KG1 (cell line): ENCODE data around the gene SULF2.

Experiments
- DNase-seq: peaks from one replicate; lab custom pipeline; 2025; lab: John Stamatoyannopoulos, UW

SULF2 gene

GRCh38 chr20:47708953-47709833 lies 76.1 kb downstream of the SULF2 start:
- no peak for DNase-seq

- no peak for DNase-seq
Measured at GRCh38 chr20:47708140-47708807, 77.0 kb downstream of the SULF2 start.

GRCh38 chr20:47706345-47706744 lies 78.9 kb downstream of the SULF2 start:
- DNase-seq: no peak

- no peak for DNase-seq
Measured at GRCh38 chr20:47705497-47705856, 79.8 kb downstream of the SULF2 start.

GRCh38 chr20:47704746-47705496 lies 80.4 kb downstream of the SULF2 start:
- DNase-seq: no peak

GRCh38 chr20:47703748-47704147 lies 81.5 kb downstream of the SULF2 start:
- no peak for DNase-seq

GRCh38 chr20:47701612-47702011 lies 83.7 kb downstream of the SULF2 start:
- DNase-seq: no peak

- DNase-seq: no peak
Measured at GRCh38 chr20:47700327-47700726, 85.0 kb downstream of the SULF2 start.

GRCh38 chr20:47699818-47700217 lies 85.5 kb downstream of the SULF2 start:
- no peak for DNase-seq

- DNase-seq: no peak
Measured at GRCh38 chr20:47698142-47698541, 87.1 kb downstream of the SULF2 start.

GRCh38 chr20:47696856-47697255 lies 88.4 kb downstream of the SULF2 start:
- DNase-seq: no peak

GRCh38 chr20:47694021-47694818 lies 91.1 kb downstream of the SULF2 start:
- DNase-seq: no peak

GRCh38 chr20:47691625-47692024 lies 93.7 kb downstream of the SULF2 start:
- DNase-seq: no peak

- DNase-seq: no peak
Measured at GRCh38 chr20:47689731-47690130, 95.5 kb downstream of the SULF2 start.

- DNase-seq: no peak
Measured at GRCh38 chr20:47688385-47689381, 96.6 kb downstream of the SULF2 start.

GRCh38 chr20:47687095-47687987 lies 97.9 kb downstream of the SULF2 start:
- no peak for DNase-seq

GRCh38 chr20:47686545-47686944 lies 98.7 kb downstream of the SULF2 start:
- no peak for DNase-seq

- no peak for DNase-seq
Measured at GRCh38 chr20:47684306-47685080, 100.8 kb downstream of the SULF2 start.

- DNase-seq: no peak
Measured at GRCh38 chr20:47682916-47683315, 102.4 kb downstream of the SULF2 start.
